Measurements from ENCODE around the gene U2SURP.

U2SURP gene

GRCh38 chr3:142966808-142967207 is 34.6 kb upstream of the U2SURP start:
- DNase-seq (ENCODE audit: low read depth) = no peak
- H3K4me3 ChIP-seq (ENCODE audit: low read depth, low read length) = no peak overlapping the region
- no peak for TF ChIP-seq CTCF (conservative IDR thresholded peaks at IDR 0.05; ENCODE audit: low read depth, low read length)

- TF ChIP-seq CTCF (conservative IDR thresholded peaks at IDR 0.05; ENCODE audit: low read depth, low read length) = no peak
- H3K4me3 ChIP-seq (ENCODE audit: low read depth, low read length) = no peak overlapping the region
- DNase-seq (ENCODE audit: low read depth) = no peak
Observed at GRCh38 chr3:142968319-142969025, 32.9 kb upstream of the U2SURP start.

GRCh38 chr3:142971431-142971830 is 29.9 kb upstream of the U2SURP start:
- no peak for TF ChIP-seq CTCF (conservative IDR thresholded peaks at IDR 0.05; ENCODE audit: low read depth, low read length)
- no peak for DNase-seq (ENCODE audit: low read depth)
- H3K4me3 ChIP-seq (ENCODE audit: low read depth, low read length) = no peak overlapping the region

- DNase-seq (ENCODE audit: low read depth) = no peak
- TF ChIP-seq CTCF (conservative IDR thresholded peaks at IDR 0.05; ENCODE audit: low read depth, low read length) = no peak
- no peak overlapping the region for H3K4me3 ChIP-seq (ENCODE audit: low read depth, low read length)
Observed at GRCh38 chr3:142972092-142972753, 29.1 kb upstream of the U2SURP start.

GRCh38 chr3:142973217-142974009 is 28.0 kb upstream of the U2SURP start:
- TF ChIP-seq CTCF (conservative IDR thresholded peaks at IDR 0.05; ENCODE audit: low read depth, low read length) = no peak
- no peak overlapping the region for H3K4me3 ChIP-seq (ENCODE audit: low read depth, low read length)
- DNase-seq (ENCODE audit: low read depth) = no peak

GRCh38 chr3:142975316-142975995 is 25.9 kb upstream of the U2SURP start:
- no peak overlapping the region for H3K4me3 ChIP-seq (ENCODE audit: low read depth, low read length)
- no peak for DNase-seq (ENCODE audit: low read depth)
- no peak for TF ChIP-seq CTCF (conservative IDR thresholded peaks at IDR 0.05; ENCODE audit: low read depth, low read length)

Measured in choroid plexus epithelial cell (primary cell).